ENCODE data around the gene DNAJC27.

DNA sequence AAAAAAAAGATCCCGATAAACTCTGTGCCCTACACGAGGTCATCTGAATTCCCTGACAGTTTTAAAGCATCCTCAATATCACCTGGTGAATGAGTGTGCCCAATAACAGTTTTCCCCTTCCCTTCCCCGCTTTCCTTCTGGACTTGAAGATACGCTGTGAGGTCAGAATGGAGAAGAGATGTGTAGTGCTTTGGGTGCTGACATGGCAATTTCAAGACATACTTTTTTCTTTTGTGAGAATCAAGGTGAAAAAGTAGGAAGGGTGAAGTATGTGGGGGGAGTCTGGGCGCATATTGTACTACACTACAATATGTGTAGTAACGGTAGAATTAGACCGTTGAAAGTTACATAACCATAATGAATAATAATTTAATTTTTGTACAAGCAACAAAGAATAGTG lies 21.7 kb downstream of the DNAJC27 start:
- TF ChIP-seq SIN3B (IDR thresholded peaks at IDR 0.05; ENCODE audit: low read depth): no peak
- no peak for TF ChIP-seq PML (IDR thresholded peaks at IDR 0.05; ENCODE audit: low read length)
- TF ChIP-seq, protein P1, sequence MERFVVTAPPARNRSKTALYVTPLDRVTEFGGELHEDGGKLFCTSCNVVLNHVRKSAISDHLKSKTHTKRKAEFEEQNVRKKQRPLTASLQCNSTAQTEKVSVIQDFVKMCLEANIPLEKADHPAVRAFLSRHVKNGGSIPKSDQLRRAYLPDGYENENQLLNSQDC (CRISPR knock-in tag; IDR thresholded peaks at IDR 0.05): no peak
- no peak for TF ChIP-seq TARDBP (IDR thresholded peaks at IDR 0.05)
- TF ChIP-seq ERF (CRISPR knock-in tag; IDR thresholded peaks at IDR 0.05): no peak
- no peak for TF ChIP-seq JUNB (CRISPR knock-in tag; conservative IDR thresholded peaks at IDR 0.05)
- TF ChIP-seq EZH2 (IDR thresholded peaks at IDR 0.05; ENCODE audit: borderline replicate concordance, low read depth, low read length): no peak
- TF ChIP-seq, protein P2, sequence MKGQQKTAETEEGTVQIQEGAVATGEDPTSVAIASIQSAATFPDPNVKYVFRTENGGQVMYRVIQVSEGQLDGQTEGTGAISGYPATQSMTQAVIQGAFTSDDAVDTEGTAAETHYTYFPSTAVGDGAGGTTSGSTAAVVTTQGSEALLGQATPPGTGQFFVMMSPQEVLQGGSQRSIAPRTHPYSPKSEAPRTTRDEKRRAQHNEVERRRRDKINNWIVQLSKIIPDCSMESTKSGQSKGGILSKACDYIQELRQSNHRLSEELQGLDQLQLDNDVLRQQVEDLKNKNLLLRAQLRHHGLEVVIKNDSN (CRISPR knock-in tag; IDR thresholded peaks at IDR 0.05): no peak
- TF ChIP-seq, protein P3, sequence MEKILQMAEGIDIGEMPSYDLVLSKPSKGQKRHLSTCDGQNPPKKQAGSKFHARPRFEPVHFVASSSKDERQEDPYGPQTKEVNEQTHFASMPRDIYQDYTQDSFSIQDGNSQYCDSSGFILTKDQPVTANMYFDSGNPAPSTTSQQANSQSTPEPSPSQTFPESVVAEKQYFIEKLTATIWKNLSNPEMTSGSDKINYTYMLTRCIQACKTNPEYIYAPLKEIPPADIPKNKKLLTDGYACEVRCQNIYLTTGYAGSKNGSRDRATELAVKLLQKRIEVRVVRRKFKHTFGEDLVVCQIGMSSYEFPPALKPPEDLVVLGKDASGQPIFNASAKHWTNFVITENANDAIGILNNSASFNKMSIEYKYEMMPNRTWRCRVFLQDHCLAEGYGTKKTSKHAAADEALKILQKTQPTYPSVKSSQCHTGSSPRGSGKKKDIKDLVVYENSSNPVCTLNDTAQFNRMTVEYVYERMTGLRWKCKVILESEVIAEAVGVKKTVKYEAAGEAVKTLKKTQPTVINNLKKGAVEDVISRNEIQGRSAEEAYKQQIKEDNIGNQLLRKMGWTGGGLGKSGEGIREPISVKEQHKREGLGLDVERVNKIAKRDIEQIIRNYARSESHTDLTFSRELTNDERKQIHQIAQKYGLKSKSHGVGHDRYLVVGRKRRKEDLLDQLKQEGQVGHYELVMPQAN (IDR thresholded peaks at IDR 0.05; ENCODE audit: borderline replicate concordance): no peak
- TF ChIP-seq SRF (CRISPR knock-in tag; IDR thresholded peaks at IDR 0.05): no peak
- no peak for TF ChIP-seq ZNF79 (CRISPR knock-in tag; IDR thresholded peaks at IDR 0.05; ENCODE audit: low read depth)
- TF ChIP-seq, protein P4, sequence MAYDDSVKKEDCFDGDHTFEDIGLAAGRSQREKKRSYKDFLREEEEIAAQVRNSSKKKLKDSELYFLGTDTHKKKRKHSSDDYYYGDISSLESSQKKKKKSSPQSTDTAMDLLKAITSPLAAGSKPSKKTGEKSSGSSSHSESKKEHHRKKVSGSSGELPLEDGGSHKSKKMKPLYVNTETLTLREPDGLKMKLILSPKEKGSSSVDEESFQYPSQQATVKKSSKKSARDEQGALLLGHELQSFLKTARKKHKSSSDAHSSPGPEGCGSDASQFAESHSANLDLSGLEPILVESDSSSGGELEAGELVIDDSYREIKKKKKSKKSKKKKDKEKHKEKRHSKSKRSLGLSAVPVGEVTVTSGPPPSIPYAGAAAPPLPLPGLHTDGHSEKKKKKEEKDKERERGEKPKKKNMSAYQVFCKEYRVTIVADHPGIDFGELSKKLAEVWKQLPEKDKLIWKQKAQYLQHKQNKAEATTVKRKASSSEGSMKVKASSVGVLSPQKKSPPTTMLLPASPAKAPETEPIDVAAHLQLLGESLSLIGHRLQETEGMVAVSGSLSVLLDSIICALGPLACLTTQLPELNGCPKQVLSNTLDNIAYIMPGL (CRISPR knock-in tag; IDR thresholded peaks at IDR 0.05): no peak

All from K562 (cell line).